K562 (cell line): Measurements from ENCODE around the gene MXD3. TPM values are rescaled to one million over a fixed set of nuclear protein-coding genes. Genes with fewer than 3 reads are reported as not detected.

Experiments used
- ATF1 ChIP-seq, 2 experiments: fragments of 450-650 bp in 1 of 2; IDR thresholded peaks; 2 replicates each; pipeline ENCODE4 v1.6.1; 2016; ENCODE audit warnings: missing compliant biosample characterization in 1 of 2, missing genetic modification characterization in 1 of 2
- EGR1 ChIP-seq: fragments of 450-650 bp; conservative IDR thresholded peaks from 2 replicates; pipeline ENCODE4 v1.6.1; 2017; ENCODE audit warnings: mild to moderate bottlenecking
- ESRRB ChIP-seq: fragments of 250-450 bp; sonication (Bioruptor Pico); IDR thresholded peaks from 2 replicates; pipeline ENCODE4 v1.5.0; 2020; ENCODE audit warnings: mild to moderate bottlenecking, moderate library complexity, borderline replicate concordance
- NR2C2 ChIP-seq, 2 experiments: fragments of 200-800 bp in 1 of 2; sonication (Bioruptor generic) in 1 of 2; sonication (generic) in 1 of 2; formaldehyde crosslinking in 1 of 2; IDR thresholded peaks; 2 replicates each; pipeline versions ENCODE4 v1.6.1 to v1.8.0; 2016 to 2022; ENCODE audit warnings: mild to moderate bottlenecking in 1 of 2, missing compliant biosample characterization in 1 of 2, missing genetic modification characterization in 1 of 2, missing genetic modification reagents in 1 of 2
- SP1 ChIP-seq: sonication (generic); formaldehyde crosslinking; IDR thresholded peaks from 2 replicates; pipeline ENCODE4 v1.8.1; 2022; ENCODE audit warnings: mild to moderate bottlenecking, missing genetic modification reagents
- THRB ChIP-seq: fragments of 450-650 bp; formaldehyde crosslinking; conservative IDR thresholded peaks from 2 replicates; pipeline ENCODE4 v1.4.0; 2022; ENCODE audit warnings: mild to moderate bottlenecking, missing genetic modification characterization
- ZNF398 ChIP-seq: fragments of 250-450 bp; sonication (Bioruptor Pico); IDR thresholded peaks from 2 replicates; pipeline ENCODE4 v1.8.0; 2021; ENCODE audit warnings: moderate library complexity, mild to moderate bottlenecking, inconsistent platforms
- polyA plus RNA-seq, 8 experiments: library from polyadenylated mRNA; depleted of rRNA in 4 of 8; stranded (reverse) in 5 of 8; unstranded in 3 of 8; fragments of >200 nt; fragmentation: Nextera tagmentation in 2 of 8; fragmentation: Illumina TruSeq in 1 of 8; extraction: Ambion mirVana in 2 of 8; extraction: Trizol in 1 of 8; gene quantifications; 2 replicates each; pipeline versions ENCODE4 v1.2.1 to v1.2.3, GENCODE V29; 2011 to 2014; ENCODE audit warnings: inconsistent platforms in 1 of 8, missing spikeins in 1 of 8
- total RNA-seq, 7 experiments: library from RNA; depleted of rRNA in 6 of 7; stranded (reverse); fragments of >200 nt in 6 of 7; fragmentation: Illumina TruSeq in 2 of 7; extraction: Trizol in 2 of 7; gene quantifications; 2 replicates each; pipeline versions ENCODE4 v1.2.1 to v1.2.3, GENCODE V29; 2011 to 2021; ENCODE audit warnings: low replicate concordance in 1 of 7
- TF ChIP-seq, protein P1 (sequence below), 2 experiments: fragments of 450-650 bp; IDR thresholded peaks; 2 replicates each; pipeline ENCODE4 v1.6.1; 2016
- TF ChIP-seq, protein P2 (sequence below): fragments of 450-650 bp; IDR thresholded peaks from 2 replicates; pipeline ENCODE4 v1.6.1; 2018; ENCODE audit warnings: mild to moderate bottlenecking, low read depth; ENCODE audit not compliant: partially characterized antibody
- TF ChIP-seq, protein P3 (sequence below): fragments of 200-800 bp; sonication (Bioruptor generic); IDR thresholded peaks from 2 replicates; pipeline ENCODE4 v1.6.1; 2016; ENCODE audit warnings: missing genetic modification characterization, missing compliant biosample characterization
- TF ChIP-seq, protein P4 (sequence below): sonication (generic); formaldehyde crosslinking; IDR thresholded peaks from 2 replicates; pipeline ENCODE4 v1.8.1; 2023; ENCODE audit warnings: mild to moderate bottlenecking, missing genetic modification reagents

The MXD3 gene
- total and polyA plus RNA-seq, 9 of the 15 experiments (the other 6 are each of a cell fraction or from before 2014, with no cell fraction given), result 0.28 to 24.8 (median 4.5) TPM

DNA sequence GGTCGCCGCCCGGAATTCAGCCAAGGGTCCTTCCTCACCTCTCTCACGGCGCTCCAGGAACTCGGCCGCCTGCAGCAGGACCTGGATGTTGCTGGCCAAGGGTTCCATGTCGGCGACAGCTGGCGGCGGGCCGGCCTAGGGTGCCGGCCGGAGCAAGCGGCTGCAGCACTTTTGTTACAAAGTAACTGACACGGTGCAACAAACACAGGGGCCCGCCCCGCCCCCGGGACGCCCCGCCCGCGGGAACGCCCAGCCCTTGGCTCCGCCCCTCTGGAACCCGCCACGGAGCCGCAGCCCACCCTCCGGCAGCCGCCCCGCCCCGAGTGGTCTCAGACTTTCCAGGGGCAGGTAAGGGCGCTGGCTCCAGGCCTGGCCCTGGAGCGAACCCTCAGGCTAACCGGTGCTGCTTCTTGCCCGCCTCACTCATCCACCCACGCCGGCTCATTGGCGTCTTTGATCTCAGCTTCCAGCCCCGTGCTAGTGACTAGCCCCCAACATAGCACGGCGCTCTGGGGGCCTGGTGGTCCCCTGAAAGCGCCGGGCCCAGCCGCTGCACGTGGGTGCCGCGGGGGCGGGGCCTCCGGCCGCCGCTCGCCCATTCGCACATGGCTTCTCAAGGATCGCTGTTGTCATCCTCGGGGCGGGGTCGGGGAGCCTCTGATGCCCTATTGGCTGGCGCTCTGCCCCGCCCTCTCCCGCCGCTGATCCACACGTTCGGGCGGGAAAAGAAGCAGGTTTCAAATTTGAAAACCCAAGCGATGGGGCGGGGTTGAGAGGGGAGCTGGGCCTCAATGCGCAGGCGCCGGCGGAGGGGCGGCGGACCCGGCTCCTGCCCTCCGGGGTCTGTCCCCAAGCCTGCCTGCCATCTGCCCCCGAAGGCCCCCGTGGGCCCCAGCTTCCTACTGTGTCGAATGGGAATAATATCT, at the start of gene MXD3 (continued):
- TF ChIP-seq, protein P1, sequence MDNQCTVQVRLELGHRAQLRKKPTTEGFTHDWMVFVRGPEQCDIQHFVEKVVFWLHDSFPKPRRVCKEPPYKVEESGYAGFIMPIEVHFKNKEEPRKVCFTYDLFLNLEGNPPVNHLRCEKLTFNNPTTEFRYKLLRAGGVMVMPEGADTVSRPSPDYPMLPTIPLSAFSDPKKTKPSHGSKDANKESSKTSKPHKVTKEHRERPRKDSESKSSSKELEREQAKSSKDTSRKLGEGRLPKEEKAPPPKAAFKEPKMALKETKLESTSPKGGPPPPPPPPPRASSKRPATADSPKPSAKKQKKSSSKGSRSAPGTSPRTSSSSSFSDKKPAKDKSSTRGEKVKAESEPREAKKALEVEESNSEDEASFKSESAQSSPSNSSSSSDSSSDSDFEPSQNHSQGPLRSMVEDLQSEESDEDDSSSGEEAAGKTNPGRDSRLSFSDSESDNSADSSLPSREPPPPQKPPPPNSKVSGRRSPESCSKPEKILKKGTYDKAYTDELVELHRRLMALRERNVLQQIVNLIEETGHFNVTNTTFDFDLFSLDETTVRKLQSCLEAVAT (IDR thresholded peaks at IDR 0.05), result no peak
- no peak for TF ChIP-seq ATF1 (CRISPR knock-in tag; IDR thresholded peaks at IDR 0.05)
- TF ChIP-seq ATF1 (tag; IDR thresholded peaks at IDR 0.05), result peak; percentile 79
- TF ChIP-seq, protein P2, sequence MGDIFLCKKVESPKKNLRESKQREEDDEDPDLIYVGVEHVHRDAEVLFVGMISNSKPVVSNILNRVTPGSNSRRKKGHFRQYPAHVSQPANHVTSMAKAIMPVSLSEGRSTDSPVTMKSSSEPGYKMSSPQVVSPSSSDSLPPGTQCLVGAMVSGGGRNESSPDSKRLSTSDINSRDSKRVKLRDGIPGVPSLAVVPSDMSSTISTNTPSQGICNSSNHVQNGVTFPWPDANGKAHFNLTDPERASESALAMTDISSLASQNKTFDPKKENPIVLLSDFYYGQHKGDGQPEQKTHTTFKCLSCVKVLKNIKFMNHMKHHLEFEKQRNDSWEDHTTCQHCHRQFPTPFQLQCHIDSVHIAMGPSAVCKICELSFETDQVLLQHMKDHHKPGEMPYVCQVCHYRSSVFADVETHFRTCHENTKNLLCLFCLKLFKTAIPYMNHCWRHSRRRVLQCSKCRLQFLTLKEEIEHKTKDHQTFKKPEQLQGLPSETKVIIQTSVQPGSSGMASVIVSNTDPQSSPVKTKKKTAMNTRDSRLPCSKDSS, result no peak
- TF ChIP-seq NR2C2 (CRISPR knock-in tag; IDR thresholded peaks at IDR 0.05), result 0 out of 2 replicates have a peak, but pooled peaks have one; percentile 43
- no peak for TF ChIP-seq NR2C2 (tag; IDR thresholded peaks at IDR 0.05)
- TF ChIP-seq, protein P3, sequence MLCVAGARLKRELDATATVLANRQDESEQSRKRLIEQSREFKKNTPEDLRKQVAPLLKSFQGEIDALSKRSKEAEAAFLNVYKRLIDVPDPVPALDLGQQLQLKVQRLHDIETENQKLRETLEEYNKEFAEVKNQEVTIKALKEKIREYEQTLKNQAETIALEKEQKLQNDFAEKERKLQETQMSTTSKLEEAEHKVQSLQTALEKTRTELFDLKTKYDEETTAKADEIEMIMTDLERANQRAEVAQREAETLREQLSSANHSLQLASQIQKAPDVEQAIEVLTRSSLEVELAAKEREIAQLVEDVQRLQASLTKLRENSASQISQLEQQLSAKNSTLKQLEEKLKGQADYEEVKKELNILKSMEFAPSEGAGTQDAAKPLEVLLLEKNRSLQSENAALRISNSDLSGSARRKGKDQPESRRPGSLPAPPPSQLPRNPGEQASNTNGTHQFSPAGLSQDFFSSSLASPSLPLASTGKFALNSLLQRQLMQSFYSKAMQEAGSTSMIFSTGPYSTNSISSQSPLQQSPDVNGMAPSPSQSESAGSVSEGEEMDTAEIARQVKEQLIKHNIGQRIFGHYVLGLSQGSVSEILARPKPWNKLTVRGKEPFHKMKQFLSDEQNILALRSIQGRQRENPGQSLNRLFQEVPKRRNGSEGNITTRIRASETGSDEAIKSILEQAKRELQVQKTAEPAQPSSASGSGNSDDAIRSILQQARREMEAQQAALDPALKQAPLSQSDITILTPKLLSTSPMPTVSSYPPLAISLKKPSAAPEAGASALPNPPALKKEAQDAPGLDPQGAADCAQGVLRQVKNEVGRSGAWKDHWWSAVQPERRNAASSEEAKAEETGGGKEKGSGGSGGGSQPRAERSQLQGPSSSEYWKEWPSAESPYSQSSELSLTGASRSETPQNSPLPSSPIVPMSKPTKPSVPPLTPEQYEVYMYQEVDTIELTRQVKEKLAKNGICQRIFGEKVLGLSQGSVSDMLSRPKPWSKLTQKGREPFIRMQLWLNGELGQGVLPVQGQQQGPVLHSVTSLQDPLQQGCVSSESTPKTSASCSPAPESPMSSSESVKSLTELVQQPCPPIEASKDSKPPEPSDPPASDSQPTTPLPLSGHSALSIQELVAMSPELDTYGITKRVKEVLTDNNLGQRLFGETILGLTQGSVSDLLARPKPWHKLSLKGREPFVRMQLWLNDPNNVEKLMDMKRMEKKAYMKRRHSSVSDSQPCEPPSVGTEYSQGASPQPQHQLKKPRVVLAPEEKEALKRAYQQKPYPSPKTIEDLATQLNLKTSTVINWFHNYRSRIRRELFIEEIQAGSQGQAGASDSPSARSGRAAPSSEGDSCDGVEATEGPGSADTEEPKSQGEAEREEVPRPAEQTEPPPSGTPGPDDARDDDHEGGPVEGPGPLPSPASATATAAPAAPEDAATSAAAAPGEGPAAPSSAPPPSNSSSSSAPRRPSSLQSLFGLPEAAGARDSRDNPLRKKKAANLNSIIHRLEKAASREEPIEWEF (CRISPR knock-in tag), result no peak
- TF ChIP-seq, protein P4, sequence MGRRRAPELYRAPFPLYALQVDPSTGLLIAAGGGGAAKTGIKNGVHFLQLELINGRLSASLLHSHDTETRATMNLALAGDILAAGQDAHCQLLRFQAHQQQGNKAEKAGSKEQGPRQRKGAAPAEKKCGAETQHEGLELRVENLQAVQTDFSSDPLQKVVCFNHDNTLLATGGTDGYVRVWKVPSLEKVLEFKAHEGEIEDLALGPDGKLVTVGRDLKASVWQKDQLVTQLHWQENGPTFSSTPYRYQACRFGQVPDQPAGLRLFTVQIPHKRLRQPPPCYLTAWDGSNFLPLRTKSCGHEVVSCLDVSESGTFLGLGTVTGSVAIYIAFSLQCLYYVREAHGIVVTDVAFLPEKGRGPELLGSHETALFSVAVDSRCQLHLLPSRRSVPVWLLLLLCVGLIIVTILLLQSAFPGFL, result no peak
- TF ChIP-seq ZNF398 (CRISPR knock-in tag), result no peak
- TF ChIP-seq THRB (CRISPR knock-in tag), result no peak
- TF ChIP-seq EGR1, result peak; percentile 85
- TF ChIP-seq ESRRB (CRISPR knock-in tag), result no peak
- TF ChIP-seq SP1 (CRISPR knock-in tag), result peak; percentile 94
